ENCODE results near the gene SLC23A2.

SLC23A2 gene

DNA sequence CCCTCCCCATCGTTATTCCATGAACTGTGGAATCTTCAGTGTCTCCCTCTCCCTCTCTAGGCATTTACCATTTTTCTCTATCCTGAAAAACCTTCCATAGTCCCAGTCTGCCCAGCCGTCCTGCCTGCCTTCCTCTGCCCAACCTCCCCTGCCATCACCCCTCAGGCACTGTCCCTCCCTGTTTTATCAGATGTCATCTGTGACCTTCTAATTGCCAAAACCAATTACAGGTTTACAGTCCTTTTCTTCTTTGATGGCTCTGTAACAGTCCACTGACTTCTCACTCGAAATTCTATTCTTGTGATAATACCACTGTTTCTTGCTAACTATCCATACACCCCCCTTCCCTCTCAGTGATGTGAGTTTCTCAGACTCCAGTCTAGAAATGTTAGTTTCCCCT lies 2.3 kb upstream of the SLC23A2 start:
- H3K4me3 ChIP-seq (ENCODE audit: low read length), result no peak overlapping the region
- TF ChIP-seq, protein P1, sequence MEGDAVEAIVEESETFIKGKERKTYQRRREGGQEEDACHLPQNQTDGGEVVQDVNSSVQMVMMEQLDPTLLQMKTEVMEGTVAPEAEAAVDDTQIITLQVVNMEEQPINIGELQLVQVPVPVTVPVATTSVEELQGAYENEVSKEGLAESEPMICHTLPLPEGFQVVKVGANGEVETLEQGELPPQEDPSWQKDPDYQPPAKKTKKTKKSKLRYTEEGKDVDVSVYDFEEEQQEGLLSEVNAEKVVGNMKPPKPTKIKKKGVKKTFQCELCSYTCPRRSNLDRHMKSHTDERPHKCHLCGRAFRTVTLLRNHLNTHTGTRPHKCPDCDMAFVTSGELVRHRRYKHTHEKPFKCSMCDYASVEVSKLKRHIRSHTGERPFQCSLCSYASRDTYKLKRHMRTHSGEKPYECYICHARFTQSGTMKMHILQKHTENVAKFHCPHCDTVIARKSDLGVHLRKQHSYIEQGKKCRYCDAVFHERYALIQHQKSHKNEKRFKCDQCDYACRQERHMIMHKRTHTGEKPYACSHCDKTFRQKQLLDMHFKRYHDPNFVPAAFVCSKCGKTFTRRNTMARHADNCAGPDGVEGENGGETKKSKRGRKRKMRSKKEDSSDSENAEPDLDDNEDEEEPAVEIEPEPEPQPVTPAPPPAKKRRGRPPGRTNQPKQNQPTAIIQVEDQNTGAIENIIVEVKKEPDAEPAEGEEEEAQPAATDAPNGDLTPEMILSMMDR (conservative IDR thresholded peaks at IDR 0.05; ENCODE audit: low read depth, low read length), result no peak
- no peak for DNase-seq (ENCODE audit: low read depth)

- peak overlapping the region; percentile 68 for H3K4me3 ChIP-seq (ENCODE audit: low read length)
- no peak for DNase-seq (ENCODE audit: low read depth)
- TF ChIP-seq, protein P1 (conservative IDR thresholded peaks at IDR 0.05; ENCODE audit: low read depth, low read length), result no peak
Observed at GRCh38 chr20:5002077-5002413, 735 bp upstream of the SLC23A2 start.

- TF ChIP-seq, protein P1 (conservative IDR thresholded peaks at IDR 0.05; ENCODE audit: low read depth, low read length), result no peak
- no peak for DNase-seq (ENCODE audit: low read depth)
- peak overlapping the region; percentile 63 for H3K4me3 ChIP-seq (ENCODE audit: low read length)
Observed at GRCh38 chr20:5000263-5001173, 792 bp downstream of the SLC23A2 start.

GRCh38 chr20:4999788-5000187 lies 1.5 kb downstream of the SLC23A2 start:
- DNase-seq (ENCODE audit: low read depth), result no peak
- TF ChIP-seq, protein P1 (conservative IDR thresholded peaks at IDR 0.05; ENCODE audit: low read depth, low read length), result no peak
- peak overlapping the region; percentile 63 for H3K4me3 ChIP-seq (ENCODE audit: low read length)

DNA sequence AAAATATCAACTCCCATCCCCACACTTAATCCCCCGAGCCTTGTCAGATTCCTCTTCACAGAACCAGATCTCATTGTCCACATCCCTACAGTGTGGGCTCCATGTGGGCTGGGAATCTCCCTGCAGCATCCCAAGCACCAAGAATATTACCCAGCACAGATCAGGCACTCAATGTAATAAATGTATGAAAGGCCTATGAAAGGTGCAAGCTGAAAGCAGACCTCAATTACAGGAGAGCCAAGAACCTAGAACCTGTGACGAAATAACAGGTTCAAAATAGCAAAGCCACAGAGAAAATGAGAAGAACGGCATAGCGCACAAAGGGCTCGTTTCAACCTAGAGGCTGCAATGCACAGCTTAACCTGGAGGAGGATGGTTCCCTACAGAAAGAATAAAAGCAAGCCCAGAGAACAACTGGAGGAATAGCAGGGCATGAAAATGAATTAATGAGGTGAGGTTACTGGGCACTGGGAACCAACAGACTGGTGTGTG lies 3.1 kb downstream of the SLC23A2 start:
- no peak for DNase-seq (ENCODE audit: low read depth)
- TF ChIP-seq, protein P1 (conservative IDR thresholded peaks at IDR 0.05; ENCODE audit: low read depth, low read length), result peak; percentile 41
- no peak overlapping the region for H3K4me3 ChIP-seq (ENCODE audit: low read length)

- TF ChIP-seq, protein P1 (conservative IDR thresholded peaks at IDR 0.05; ENCODE audit: low read depth, low read length), result no peak
- no peak overlapping the region for H3K4me3 ChIP-seq (ENCODE audit: low read length)
- DNase-seq (ENCODE audit: low read depth), result no peak
Observed at GRCh38 chr20:4997222-4997621, 4.1 kb downstream of the SLC23A2 start.

DNA sequence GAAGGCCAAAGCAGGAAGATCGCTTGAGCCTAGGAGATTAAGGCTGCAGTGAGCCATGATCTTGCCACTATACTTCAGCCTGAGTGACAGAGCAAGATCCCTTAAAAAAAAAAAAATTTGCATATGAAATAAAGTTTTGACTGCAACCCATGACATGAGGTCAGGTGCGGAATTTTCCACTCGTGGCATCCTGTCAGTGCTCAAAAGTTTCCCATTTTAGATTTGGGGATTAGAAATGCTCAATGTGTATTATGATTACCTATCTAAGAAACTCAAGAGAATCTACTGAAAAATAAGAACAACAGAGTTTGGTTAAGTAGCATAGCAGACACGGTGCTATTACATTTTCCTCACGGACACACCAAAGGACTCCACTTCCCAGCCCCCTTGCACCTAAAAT lies 11.7 kb downstream of the SLC23A2 start:
- TF ChIP-seq, protein P1 (conservative IDR thresholded peaks at IDR 0.05; ENCODE audit: low read depth, low read length), result no peak
- H3K4me3 ChIP-seq (ENCODE audit: low read length), result no peak overlapping the region
- DNase-seq (ENCODE audit: low read depth), result no peak
